ENCODE data around the gene HIPK1. TPM values are rescaled to one million over a fixed set of nuclear protein-coding genes. Genes with fewer than 3 reads are reported as not detected.

Gene HIPK1
- total and polyA plus RNA-seq, 10 of the 15 experiments (the other 5 are each of a cell fraction or from before 2014, with no cell fraction given) = 4.2 to 33.9 (median 11.4) TPM

GRCh38 chr1:113899111-113899510 lies 30.0 kb upstream of the HIPK1 start (continued):
- TF ChIP-seq NKRF (conservative IDR thresholded peaks at IDR 0.05) = no peak
- no peak for TF ChIP-seq CREB1 (IDR thresholded peaks at IDR 0.05; ENCODE audit: low read depth)

- no peak for DNase-seq (ENCODE audit: low read depth, low spot score)
- H3K27me3 ChIP-seq (replicated peaks in 1 of 2; ENCODE audit: control insufficient read depth in 2 of 2, insufficient read depth in 2 of 2, low read length in 1 of 2) = no peaks in the 10 kb centered on the region
- CTCF ChIA-PET = interaction anchor here (0.8 to 7.7 kb wide), 7 partner anchors 14 to 67 kb away, joined by 4 to 79 read pairs (median 44); partner anchors contain the start of genes BCL2L15 and HIPK1
- SMC1A ChIA-PET (ENCODE audit: uncharacterized antibody, unreplicated experiment) = interaction anchor here (0.9 to 7.9 kb wide), 8 partner anchors 12 to 84 kb away, joined by 3 to 205 read pairs (median 18); partner anchors contain the start of genes BCL2L15 and HIPK1
- no peaks in the 10 kb centered on the region for H4K20me1 ChIP-seq (ENCODE audit: control insufficient read depth, insufficient read depth)
- no peak overlapping the region for H3K4me2 ChIP-seq (ENCODE audit: control insufficient read depth, insufficient read depth)
- RAD21 ChIA-PET (ENCODE audit: unreplicated experiment) = interaction anchor here (1.1 to 4.6 kb wide), 6 partner anchors 22 to 42 kb away, joined by 3 to 19 read pairs (median 4); no protein-coding TSS in a partner anchor
- H3K36me3 ChIP-seq (ENCODE audit: control insufficient read depth in 2 of 2, insufficient read depth in 2 of 2, low read length in 1 of 2) = peaks cover 3 to 12% of the 10 kb centered on the region in 2 experiments; a peak in 2 of 4 replicates
- no peak for FAIRE-seq
- no peak overlapping the region for H2AFZ ChIP-seq (ENCODE audit: control insufficient read depth, low read depth, low read length)
- peaks cover 31% of the 10 kb centered on the region for H3K79me2 ChIP-seq (ENCODE audit: control insufficient read depth, insufficient read depth, low read length)
- in situ Hi-C loops (cut with MboI) (loop anchor here (5.0 kb wide), 1 partner anchor 64 kb away; no protein-coding TSS in a partner anchor), intact Hi-C loops (cut with micrococcal nuclease; ENCODE audit: unreplicated experiment) (loop anchor here (10.0 kb wide), 1 partner anchor 146 kb away; the partner anchor contains the start of gene PHTF1)
- BruUV-seq (replicated peaks) = no TSS peak
- no peak for ATAC-seq
- no peak overlapping the region for H3K4me3 ChIP-seq
- H3K27ac ChIP-seq (ENCODE audit: control insufficient read depth, insufficient read depth) = no peak overlapping the region
- H3K9ac ChIP-seq (ENCODE audit: control insufficient read depth, insufficient read depth, low read length) = no peak overlapping the region
- 57% methylated on average over 3 of the region's 3 CpGs for WGBS (ENCODE audit: insufficient coverage, insufficient replicate concordance, low lambda C conversion rate, missing lambda C conversion rate)
- POLR2A ChIA-PET = interaction anchor here (0.6 to 3.0 kb wide), 4 partner anchors 9 to 32 kb away, joined by 4 to 16 read pairs (median 5); no protein-coding TSS in a partner anchor
- H3K9me3 ChIP-seq (replicated peaks; ENCODE audit: control insufficient read depth, insufficient read depth, low read length) = no peaks in the 10 kb centered on the region
- no peaks in the 10 kb centered on the region for H3K4me1 ChIP-seq (ENCODE audit: control insufficient read depth, insufficient read depth, low read length)
- TF ChIP-seq ZNF207 (IDR thresholded peaks at IDR 0.05; ENCODE audit: borderline replicate concordance) (no peak), ZNF592 (IDR thresholded peaks at IDR 0.05) (no peak), KLF5 (IDR thresholded peaks at IDR 0.05; ENCODE audit: partially characterized antibody) (no peak), SRF (IDR thresholded peaks at IDR 0.05; ENCODE audit: low read depth in 2 of 2, low read length in 2 of 2) (no peak), SUPT20H (IDR thresholded peaks at IDR 0.05; ENCODE audit: borderline replicate concordance, control insufficient read depth, low read depth, low read length) (no peak), ATF2 (IDR thresholded peaks at IDR 0.05; ENCODE audit: low read length) (no peak), NFYA (IDR thresholded peaks at IDR 0.05; ENCODE audit: borderline replicate concordance, low read depth, low read length) (no peak), CBX5 (IDR thresholded peaks at IDR 0.05; ENCODE audit: low read depth) (no peak)
Measured at GRCh38 chr1:113901191-113901590, 27.9 kb upstream of the HIPK1 start.

All from GM12878 (cell line).